Osteocyte (in vitro differentiated cells): ENCODE data around the gene VDR. TPM values are rescaled to one million over a fixed set of nuclear protein-coding genes. Genes with fewer than 3 reads are reported as not detected.

Experiments
- DNase-seq: peaks from one replicate; pipeline ENCODE4 v3.0.0; 2021; ENCODE audit warnings: mixed read lengths; ENCODE audit not compliant: unreplicated experiment; ENCODE audit errors: extremely low spot score
- H3K27ac Mint-ChIP-seq: one replicate; pipeline ENCODE4 v1.8.0; 2021; ENCODE audit warnings: mild to moderate bottlenecking, mixed read lengths; ENCODE audit not compliant: unreplicated experiment
- H3K27me3 Mint-ChIP-seq: one replicate; pipeline ENCODE4 v1.8.0; 2021; ENCODE audit warnings: mixed read lengths; ENCODE audit not compliant: unreplicated experiment
- H3K36me3 Mint-ChIP-seq: one replicate; pipeline ENCODE4 v1.8.0; 2021; ENCODE audit warnings: mixed read lengths; ENCODE audit not compliant: unreplicated experiment
- H3K4me1 Mint-ChIP-seq: one replicate; pipeline ENCODE4 v1.8.0; 2021; ENCODE audit warnings: mixed read lengths; ENCODE audit not compliant: unreplicated experiment
- H3K4me3 Mint-ChIP-seq: one replicate; pipeline ENCODE4 v1.8.0; 2021; ENCODE audit warnings: mild to moderate bottlenecking, moderate library complexity, mixed read lengths; ENCODE audit not compliant: unreplicated experiment
- H3K9me3 Mint-ChIP-seq: one replicate; pipeline ENCODE4 v1.8.0; 2021; ENCODE audit warnings: mixed read lengths; ENCODE audit not compliant: unreplicated experiment
- total RNA-seq: library from RNA; stranded (reverse); gene quantifications from 2 replicates; pipeline ENCODE4 v1.2.1, GENCODE V29; 2021
- TF ChIP-seq, protein P1 (sequence below): fragments of 200-600 bp; sonication (generic); IDR thresholded peaks from 2 replicates; pipeline ENCODE4 v1.5.0; 2021; ENCODE audit warnings: antibody characterized with exemption, mild to moderate bottlenecking, moderate library complexity

Gene VDR
- total RNA-seq, 1 donor from 2014 or later = 2.7 TPM

DNA sequence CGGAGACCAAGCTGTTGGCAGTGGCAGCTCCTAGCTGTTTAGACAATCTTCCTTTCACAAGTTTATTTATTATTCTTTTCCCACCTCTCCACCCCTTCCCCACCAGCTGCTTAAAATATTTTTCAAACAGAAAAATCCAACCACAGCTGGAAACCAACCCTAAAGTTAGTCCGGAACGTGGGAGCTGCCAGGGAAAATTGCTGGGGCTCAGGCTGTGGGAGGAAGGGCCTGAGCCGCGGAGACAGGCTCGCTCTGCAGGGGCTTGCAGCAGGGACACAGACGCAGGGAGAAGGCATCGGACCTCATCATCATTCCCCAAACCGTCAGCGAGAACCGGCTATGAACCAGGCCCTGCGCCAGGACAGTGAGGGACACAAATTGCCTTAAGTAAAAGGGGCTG, 42.5 kb upstream of the VDR start:
- peak overlapping the region; percentile 88 for H3K27ac Mint-ChIP-seq

DNA sequence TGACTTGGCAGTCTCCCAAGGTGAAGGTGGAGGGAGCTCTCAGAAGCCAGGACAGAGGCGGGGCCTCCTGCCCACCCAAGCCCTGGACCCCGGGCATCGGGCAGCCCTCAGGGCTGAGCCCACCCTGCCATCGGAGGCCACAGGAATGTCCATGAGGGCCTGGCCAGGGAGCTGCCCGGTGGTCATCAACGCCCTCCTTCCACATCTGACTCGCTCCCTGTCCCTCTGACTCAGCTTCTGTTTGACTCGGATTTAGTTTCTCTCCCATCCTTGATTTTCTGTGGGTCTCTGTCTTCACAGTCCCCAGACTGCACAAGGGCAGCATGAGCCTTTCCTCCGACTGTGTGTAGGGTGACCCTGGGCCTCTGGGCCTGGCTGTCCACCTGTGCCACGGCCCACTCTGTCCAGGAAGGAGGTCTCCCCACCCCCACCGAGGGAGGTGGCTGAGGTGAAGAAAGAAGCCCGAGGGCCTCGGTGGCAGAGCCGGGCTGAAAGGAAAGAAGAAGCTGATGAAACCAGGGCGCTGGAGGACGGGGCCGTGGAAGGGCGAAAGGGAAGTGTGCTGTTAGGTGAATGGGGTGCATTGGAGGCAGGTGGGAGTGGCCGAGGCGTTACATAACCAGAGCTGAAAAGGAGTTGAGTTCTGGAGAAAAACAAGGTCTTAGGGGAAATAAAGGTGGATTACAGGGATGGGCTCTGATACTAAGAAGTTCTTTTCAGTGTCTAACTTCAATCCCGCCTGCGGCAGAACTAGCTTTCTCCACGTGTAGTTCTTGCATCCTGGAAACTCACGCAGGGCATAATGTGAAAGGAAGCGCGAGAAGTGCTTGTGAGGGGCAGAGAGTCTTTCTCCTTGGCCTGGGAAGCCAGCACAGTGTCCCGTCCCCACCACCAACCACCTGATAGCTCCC, 41.9 kb upstream of the VDR start:
- peak overlapping the region; percentile 88 for H3K27ac Mint-ChIP-seq
- no peak for DNase-seq

More for the DNA sequence above, 42.5 kb upstream of the VDR start:
- Mint-ChIP-seq H3K4me1 (peaks cover 37% of the 10 kb centered on the region), H3K4me3 (no peak overlapping the region), H3K36me3 (no peaks in the 10 kb centered on the region), H3K27me3 (peaks cover 4% of the 10 kb centered on the region), H3K9me3 (no peaks in the 10 kb centered on the region)
- no peak for DNase-seq
- TF ChIP-seq, protein P1, sequence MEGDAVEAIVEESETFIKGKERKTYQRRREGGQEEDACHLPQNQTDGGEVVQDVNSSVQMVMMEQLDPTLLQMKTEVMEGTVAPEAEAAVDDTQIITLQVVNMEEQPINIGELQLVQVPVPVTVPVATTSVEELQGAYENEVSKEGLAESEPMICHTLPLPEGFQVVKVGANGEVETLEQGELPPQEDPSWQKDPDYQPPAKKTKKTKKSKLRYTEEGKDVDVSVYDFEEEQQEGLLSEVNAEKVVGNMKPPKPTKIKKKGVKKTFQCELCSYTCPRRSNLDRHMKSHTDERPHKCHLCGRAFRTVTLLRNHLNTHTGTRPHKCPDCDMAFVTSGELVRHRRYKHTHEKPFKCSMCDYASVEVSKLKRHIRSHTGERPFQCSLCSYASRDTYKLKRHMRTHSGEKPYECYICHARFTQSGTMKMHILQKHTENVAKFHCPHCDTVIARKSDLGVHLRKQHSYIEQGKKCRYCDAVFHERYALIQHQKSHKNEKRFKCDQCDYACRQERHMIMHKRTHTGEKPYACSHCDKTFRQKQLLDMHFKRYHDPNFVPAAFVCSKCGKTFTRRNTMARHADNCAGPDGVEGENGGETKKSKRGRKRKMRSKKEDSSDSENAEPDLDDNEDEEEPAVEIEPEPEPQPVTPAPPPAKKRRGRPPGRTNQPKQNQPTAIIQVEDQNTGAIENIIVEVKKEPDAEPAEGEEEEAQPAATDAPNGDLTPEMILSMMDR = no peak

DNA sequence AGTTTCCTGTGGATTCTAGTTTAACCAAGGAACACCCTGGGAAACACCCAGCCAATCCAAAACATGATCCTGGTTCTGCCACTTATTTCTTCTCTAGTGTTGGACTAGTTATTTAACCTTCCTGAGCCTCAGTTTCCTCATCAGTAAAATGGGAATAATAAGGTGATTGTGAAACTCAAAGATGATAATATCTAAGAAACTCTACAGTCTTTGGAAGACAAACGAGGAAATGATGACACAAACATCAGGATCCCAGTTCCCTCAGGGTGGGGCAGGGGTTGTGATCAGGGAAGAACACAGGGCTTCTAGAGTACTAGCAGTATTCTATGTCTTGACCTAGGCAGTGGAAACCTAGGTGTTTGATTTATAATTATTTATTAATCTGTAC, 40.5 kb upstream of the VDR start:
- Mint-ChIP-seq H3K27me3 (no peaks in the 10 kb centered on the region), H3K9me3 (no peaks in the 10 kb centered on the region), H3K27ac (no peak overlapping the region), H3K4me3 (no peak overlapping the region), H3K4me1 (peaks cover 37% of the 10 kb centered on the region), H3K36me3 (no peaks in the 10 kb centered on the region)
- no peak for DNase-seq
- TF ChIP-seq, protein P1 = no peak

More for the DNA sequence above, 41.9 kb upstream of the VDR start:
- Mint-ChIP-seq H3K9me3 (no peaks in the 10 kb centered on the region), H3K4me3 (peak overlapping the region; percentile 44), H3K36me3 (no peaks in the 10 kb centered on the region), H3K27me3 (peaks cover 1% of the 10 kb centered on the region), H3K4me1 (peaks cover 37% of the 10 kb centered on the region)
- TF ChIP-seq, protein P1 = no peak

DNA sequence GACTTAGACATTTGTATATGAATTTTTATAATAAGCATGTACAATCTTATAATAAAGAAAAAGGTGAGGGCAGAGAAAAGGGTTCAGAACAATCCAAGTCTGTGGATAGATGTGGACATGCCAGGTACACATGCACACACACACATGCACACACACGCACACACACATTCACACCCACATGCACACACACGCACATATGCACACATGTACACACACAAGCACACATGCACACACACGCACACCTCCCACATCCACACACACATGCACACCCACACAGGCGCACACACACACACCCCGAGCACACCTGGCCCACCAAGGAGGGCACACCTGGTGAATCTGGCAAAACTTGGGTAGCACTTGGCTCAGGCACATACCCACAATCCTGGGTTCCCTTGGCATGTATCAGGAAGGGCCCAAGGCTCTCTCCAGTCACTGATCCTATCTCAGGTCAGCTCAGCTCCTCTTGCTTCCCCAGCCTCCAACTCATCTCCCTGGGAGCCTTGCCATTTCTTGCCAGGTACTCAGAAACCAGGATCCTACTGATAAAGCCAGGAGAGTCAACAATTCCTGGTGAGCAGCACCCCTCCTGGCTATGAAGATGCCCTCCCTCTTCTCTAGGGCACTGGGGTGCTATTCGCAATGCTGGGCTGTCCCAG, 40.0 kb upstream of the VDR start:
- Mint-ChIP-seq H3K36me3 (no peaks in the 10 kb centered on the region), H3K4me3 (no peak overlapping the region), H3K4me1 (peaks cover 37% of the 10 kb centered on the region), H3K27ac (no peak overlapping the region), H3K9me3 (no peaks in the 10 kb centered on the region), H3K27me3 (no peaks in the 10 kb centered on the region)
- TF ChIP-seq, protein P1 = no peak
- DNase-seq = no peak
